Stimulated activated CD8-positive, alpha-beta memory T cell treated with anti-CD3 and anti-CD28 coated beads, Interleukin-7, amount 100 ng/mL, for 48 hours (primary cell): ENCODE measurements around the gene ZFYVE21.

Experiments
- DNase-seq, 2 donors: peaks; one replicate each; pipeline ENCODE4 v3.0.0-alpha.2; 2020; ENCODE audit warnings: low read depth in 1 of 2; ENCODE audit errors: extremely low read depth in 1 of 2

Gene ZFYVE21

DNA sequence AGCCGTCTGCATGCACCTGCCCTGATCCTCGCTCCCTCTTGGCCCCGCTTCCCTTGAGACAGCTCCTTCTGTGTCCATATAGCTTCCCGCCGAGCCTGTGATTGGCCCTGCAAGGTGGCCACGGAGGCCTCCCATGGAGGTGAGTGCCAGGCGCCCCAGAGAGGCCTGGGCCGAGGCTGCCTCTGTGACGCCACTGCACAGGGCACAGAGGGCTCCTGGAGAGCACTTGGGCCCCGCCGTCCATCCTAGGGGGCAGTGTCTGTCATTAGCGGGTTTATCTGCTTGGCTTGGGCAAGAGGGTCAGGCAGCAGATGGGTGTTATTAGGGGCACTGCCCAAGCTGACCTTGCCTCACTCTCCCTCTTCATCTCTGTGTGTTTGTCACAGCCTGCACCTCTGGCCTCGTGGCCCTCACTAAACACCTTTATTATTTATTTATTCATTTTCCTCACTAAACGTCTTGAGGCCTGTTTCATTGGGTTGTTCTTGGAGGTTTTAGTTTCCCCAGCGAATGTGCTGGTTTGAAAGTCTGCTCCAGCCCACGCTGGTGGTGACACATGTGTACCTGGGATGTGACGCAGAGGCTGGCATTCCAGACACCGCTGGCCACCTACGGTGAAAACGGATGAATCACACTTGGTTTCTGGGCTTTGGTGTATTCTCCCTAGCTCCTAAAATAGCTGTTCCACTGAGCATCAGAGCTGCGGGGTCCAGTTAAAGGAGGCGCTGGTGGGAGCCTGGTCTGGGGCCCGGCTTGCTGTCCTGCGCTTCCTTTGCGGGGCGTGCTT, 5.9 kb downstream of the ZFYVE21 start:
- no peak for DNase-seq

- DNase-seq: no peak
These were observed 8.1 kb downstream of the ZFYVE21 start for GRCh38 chr14:103723748-103724081.

GRCh38 chr14:103724116-103724515, 8.5 kb downstream of the ZFYVE21 start:
- no peak for DNase-seq

- no peak for DNase-seq
These were observed 9.5 kb downstream of the ZFYVE21 start for GRCh38 chr14:103725001-103725682.

GRCh38 chr14:103725739-103726395, 10.3 kb downstream of the ZFYVE21 start:
- DNase-seq: no peak

- DNase-seq: no peak
These were observed 10.9 kb downstream of the ZFYVE21 start for GRCh38 chr14:103726474-103726873.

DNA sequence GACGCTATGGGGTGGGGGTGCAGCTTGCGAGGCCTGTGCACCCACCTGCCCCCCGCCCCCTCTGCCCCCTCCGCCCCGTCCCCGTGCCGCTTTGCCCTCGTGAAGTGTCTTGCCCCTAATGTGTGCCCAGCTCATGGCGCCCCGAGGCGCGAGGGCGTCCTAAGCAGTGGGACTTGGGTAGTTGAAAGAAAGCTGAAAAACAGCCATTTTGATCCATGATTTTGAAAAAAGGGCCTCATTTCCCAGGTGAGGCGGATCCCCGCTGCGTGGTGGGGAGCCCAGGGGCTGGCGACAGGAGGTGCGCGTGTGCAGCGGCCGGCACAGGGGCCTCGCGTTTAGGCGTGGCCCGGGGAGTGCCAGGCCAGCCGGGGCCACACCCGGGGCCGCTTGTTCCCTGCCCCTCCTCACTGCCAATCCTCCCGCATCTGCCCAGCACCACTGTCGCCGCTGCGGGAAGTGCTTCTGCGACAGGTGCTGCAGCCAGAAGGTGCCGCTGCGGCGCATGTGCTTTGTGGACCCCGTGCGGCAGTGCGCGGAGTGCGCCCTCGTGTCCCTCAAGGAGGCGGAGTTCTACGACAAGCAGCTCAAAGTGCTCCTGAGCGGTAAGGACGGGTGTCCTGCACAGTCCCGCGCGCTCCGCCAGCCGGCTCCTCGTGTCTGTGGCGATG, 11.8 kb downstream of the ZFYVE21 start:
- no peak for DNase-seq

DNA sequence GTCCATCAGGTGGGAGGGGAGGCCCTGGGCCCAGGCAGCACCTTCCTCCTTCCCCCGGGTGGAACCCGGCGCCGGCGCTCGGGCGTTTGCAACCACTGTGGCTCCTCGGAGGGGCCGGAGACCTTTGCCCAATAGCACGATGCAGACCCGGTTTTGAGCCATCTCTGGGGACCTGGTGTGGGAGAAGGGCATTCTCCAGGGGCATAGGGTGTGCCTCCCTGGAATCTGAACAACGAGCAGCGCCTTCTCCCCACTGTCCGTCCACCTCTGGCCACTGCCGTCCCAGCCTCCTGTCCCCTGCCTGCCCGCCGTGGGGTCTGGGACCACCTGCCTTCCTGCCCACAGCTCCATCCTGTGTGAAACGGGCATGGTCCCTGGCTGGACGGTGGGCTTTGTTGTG, 12.5 kb downstream of the ZFYVE21 start:
- DNase-seq: no peak

GRCh38 chr14:103728721-103729120, 13.1 kb downstream of the ZFYVE21 start:
- no peak for DNase-seq

DNA sequence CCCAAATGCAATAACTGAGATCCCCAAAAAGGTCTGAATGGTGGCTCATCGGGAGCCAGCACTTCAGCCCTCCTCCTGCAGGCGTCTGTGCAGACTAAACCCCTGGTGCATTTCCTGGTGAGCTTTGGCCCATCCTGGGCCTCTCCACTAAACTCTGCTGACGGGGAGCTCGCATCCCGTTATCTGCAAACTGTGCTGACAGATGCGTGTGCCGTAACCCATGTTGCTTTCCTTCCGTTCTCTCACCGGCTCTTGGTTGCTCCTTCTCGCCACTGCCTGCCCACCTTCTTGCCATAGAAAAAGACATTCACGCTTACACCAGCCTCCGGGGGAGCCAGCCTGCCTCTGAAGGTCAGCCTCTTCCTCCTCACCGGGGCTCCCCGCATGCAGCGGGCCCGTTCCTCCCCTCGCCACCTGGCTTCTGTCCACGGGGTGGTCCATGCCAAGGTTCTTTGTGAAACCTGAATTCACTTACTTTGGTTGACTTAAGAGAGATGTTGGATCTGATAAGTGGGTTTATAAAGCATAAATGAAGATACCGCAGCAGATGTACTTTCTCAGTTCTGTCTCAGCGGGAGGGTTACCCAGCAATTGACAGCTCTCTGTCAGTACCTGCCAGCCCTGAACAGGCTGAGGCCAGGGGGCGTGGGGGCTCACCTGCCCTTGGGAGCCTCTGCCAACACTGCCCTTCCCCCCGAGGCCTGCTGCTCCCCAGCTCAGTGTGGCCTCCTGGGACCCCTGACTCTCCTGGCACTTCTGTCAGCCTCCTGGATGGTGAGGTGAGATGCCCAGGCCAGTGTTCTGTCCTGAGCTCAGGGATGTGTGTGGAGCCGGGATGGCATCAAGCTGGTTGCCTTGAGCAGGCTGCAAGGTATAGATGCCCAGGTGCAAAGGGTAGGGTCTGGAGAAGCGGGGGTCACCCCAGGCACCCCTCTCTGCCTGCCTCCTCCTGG, 14.2 kb downstream of the ZFYVE21 start:
- DNase-seq: no peak

DNA sequence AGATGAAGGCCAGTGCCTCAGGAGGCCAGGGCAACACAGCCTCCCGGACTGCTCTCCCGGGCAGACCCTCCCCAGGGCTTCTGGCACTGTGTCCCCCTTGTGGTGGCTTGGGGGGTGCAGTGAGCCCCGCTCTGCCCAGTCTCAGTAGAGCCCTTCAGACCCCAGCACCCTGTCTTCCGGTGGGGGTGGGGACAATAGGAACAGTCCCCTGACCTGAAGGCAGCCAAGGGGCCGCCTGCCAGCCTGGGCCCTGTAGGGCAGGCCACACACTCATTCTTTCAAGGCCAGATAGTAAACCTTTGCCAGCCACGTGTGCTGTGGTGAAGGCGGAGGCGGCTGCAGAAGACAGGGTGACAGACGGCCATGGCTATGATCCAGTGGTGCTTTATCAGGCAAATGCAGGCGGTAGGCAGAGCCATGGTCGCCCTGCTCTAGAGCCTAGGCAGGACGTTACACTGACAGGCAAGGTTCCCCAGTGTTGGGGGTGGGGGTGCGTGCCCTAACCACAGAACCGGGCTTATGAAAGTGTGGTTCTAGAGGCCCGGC, 15.0 kb downstream of the ZFYVE21 start:
- no peak for DNase-seq

- DNase-seq: no peak
These were observed 15.9 kb downstream of the ZFYVE21 start for GRCh38 chr14:103731481-103731880.

- no peak for DNase-seq
These were observed 16.6 kb downstream of the ZFYVE21 start for GRCh38 chr14:103731916-103732867.

- no peak for DNase-seq
These were observed 17.4 kb downstream of the ZFYVE21 start for GRCh38 chr14:103732868-103733620.

- no peak for DNase-seq
These were observed 18.0 kb downstream of the ZFYVE21 start for GRCh38 chr14:103733651-103734050.

DNA sequence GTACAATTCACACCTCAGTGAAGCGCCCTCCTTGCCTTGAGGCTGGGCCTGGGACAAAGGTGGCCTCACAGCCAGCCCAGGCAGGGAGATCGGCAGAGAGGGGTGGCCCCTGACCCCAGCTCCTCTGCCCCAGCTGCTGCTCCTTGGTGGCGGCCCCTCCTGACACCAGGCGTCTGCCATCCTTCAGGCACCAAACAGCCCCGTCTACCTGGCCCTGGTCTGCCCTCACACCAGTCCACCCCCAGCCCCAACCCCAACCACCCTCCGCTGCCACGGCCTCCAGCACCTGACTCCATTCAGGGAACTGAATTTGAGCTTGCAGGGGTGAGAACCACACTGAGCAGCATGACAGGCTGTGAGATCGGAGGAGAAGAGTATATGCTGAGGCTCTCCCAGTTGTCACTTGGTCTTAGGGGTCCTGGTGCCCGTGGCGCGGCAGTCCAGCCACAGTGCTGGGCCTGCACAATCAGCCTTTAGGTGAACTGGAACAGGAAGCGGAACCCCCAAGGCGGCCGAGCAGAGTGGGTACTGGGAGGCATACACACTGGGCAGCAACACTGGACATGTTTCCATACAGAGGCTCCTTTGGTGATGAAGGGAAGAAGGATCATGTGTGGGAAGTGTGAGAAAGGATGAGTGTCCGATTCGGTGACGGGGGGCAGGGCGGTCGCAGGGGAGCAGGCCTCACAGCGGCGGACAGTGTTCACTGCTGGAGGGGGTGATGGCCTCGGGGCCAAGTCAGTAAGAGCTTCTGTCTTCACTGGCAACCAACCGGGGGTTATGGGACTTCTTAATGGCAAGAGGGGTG, 18.7 kb downstream of the ZFYVE21 start:
- no peak for DNase-seq

- DNase-seq: no peak
These were observed 19.4 kb downstream of the ZFYVE21 start for GRCh38 chr14:103735022-103735421.
